GM18498 (cell line): ENCODE results near the gene HLTF.
A peak's percentile ranks its signal among the peaks of the same experiment; 100 is the strongest.
"Not testable (repeated sequence)": the region's sequence is repeated elsewhere in the genome, so short reads cannot be mapped to it uniquely, and the experiment has no call there.

Experiments used
- ATAC-seq: cut with Tn5 transposase; IDR thresholded peaks from one replicate; pipeline ENCODE4 v1.9.1; 2021; ENCODE audit warnings: mild to moderate bottlenecking, moderate library complexity; ENCODE audit not compliant: unreplicated experiment

Gene HLTF

GRCh38 chr3:148992027-148992634, 94.2 kb downstream of the HLTF start:
- ATAC-seq = peak; percentile 30

GRCh38 chr3:148991219-148992026, 94.9 kb downstream of the HLTF start, which contains the start of gene GYG1:
GYG1 (plus strand) TSS chr3:148991540; CDS start chr3:148991641, 101 bp downstream.
- peak; percentile 91 for ATAC-seq

GRCh38 chr3:148990236-148990635, 96.1 kb downstream of the HLTF start:
- ATAC-seq = peak; percentile 12

- not testable (repeated sequence) for ATAC-seq
Observed at GRCh38 chr3:148987551-148987950, 98.8 kb downstream of the HLTF start.

GRCh38 chr3:148981273-148981672, 105.1 kb downstream of the HLTF start:
- ATAC-seq = no peak
